Sigmoid colon (tissue), 4 donors: ENCODE measurements around the gene NBPF1.
"Not testable (repeated sequence)": the region's sequence is repeated elsewhere in the genome, so short reads cannot be mapped to it uniquely, and the experiment has no call there.

Source experiments
- POLR2A ChIP-seq, 2 donors: fragments of 450-650 bp; IDR thresholded peaks; one replicate each; pipeline ENCODE4 v1.6.1; 2016; ENCODE audit warnings: antibody characterized with exemption in 2 of 2, mild to moderate bottlenecking in 2 of 2, moderate library complexity in 2 of 2
- POLR2AphosphoS5 ChIP-seq, 4 donors: sonication (generic); formaldehyde crosslinking; IDR thresholded peaks; one replicate each; pipeline ENCODE4 v1.6.1; 2017; ENCODE audit warnings: antibody characterized with exemption in 4 of 4
- TF ChIP-seq, protein P1 (sequence below), 4 experiments: fragments of 450-650 bp in 3 of 4; fragments of 200-600 bp in 1 of 4; IDR thresholded peaks; one replicate each; pipeline ENCODE4 v1.5.1; 2016 to 2019; ENCODE audit warnings: antibody characterized with exemption in 4 of 4, mild to moderate bottlenecking in 3 of 4, moderate library complexity in 2 of 4

DNA sequence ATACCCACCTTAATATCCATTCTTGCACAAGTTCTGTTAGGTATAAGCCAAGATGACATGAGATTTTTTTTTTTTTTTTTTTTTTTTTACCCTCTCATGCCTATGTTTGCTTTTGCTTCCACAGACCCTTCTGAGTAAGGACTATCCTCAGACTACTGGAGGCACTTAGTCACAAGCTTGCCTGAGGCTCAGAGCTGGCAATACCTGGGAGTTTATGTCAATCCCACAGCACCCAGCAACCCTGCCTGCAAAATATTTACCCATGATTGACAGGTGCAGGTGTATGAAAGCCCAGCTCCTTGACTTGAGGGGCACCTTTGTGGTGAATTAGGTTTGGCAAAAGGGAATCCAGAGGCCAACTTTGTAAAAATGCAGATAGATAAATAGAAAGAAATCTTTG is 87.6 kb downstream of the NBPF1 start:
- not testable (repeated sequence) for TF ChIP-seq POLR2A, POLR2AphosphoS5 (IDR thresholded peaks at IDR 0.05)
- TF ChIP-seq, protein P1, sequence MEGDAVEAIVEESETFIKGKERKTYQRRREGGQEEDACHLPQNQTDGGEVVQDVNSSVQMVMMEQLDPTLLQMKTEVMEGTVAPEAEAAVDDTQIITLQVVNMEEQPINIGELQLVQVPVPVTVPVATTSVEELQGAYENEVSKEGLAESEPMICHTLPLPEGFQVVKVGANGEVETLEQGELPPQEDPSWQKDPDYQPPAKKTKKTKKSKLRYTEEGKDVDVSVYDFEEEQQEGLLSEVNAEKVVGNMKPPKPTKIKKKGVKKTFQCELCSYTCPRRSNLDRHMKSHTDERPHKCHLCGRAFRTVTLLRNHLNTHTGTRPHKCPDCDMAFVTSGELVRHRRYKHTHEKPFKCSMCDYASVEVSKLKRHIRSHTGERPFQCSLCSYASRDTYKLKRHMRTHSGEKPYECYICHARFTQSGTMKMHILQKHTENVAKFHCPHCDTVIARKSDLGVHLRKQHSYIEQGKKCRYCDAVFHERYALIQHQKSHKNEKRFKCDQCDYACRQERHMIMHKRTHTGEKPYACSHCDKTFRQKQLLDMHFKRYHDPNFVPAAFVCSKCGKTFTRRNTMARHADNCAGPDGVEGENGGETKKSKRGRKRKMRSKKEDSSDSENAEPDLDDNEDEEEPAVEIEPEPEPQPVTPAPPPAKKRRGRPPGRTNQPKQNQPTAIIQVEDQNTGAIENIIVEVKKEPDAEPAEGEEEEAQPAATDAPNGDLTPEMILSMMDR (IDR thresholded peaks at IDR 0.05): not testable (repeated sequence)
